Activated CD4-positive, alpha-beta T cell treated with anti-CD3 and anti-CD28 coated beads, Interleukin-2, amount 50 U/mL, for 16 hours (primary cell): Measurements from ENCODE around the gene IGF2.

ENCODE experiments used
- DNase-seq: peaks from one replicate; pipeline ENCODE4 v3.0.0-alpha.2; 2020

The IGF2 gene

DNA sequence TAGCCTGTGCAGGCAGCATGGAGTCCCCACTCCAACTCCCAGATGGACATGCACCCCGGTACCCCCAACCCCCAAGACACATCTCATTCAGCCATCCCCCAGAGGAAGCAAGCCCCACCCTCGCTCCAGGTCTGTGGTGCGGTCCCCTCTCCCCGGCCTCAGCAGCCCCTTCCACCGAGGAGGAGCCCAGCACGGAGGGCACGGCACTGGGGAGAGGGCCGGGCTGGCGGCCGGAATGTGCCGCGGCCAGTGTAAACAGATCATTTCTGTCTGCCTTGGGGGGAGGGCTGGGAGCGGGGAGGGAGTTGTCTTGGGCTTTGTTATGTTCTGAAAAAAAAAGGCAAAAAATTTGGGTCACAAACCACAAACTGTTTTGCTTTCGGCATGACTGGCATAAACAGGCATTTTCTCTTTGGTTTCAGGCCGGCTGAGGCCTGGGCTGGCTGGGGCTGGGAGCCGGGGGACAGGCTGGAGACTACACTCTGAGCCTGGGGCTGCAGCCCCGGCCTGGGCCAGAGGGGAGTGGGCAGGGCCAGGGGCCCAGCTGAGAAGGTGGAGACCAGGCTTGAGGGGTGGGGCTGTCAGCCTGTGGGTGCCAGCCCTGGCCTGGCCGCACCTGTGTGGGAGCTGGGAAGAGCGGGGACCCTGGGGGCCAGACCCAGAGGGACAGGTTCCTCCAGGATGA, 16.8 kb downstream of the IGF2 start:
- no peak for DNase-seq

DNA sequence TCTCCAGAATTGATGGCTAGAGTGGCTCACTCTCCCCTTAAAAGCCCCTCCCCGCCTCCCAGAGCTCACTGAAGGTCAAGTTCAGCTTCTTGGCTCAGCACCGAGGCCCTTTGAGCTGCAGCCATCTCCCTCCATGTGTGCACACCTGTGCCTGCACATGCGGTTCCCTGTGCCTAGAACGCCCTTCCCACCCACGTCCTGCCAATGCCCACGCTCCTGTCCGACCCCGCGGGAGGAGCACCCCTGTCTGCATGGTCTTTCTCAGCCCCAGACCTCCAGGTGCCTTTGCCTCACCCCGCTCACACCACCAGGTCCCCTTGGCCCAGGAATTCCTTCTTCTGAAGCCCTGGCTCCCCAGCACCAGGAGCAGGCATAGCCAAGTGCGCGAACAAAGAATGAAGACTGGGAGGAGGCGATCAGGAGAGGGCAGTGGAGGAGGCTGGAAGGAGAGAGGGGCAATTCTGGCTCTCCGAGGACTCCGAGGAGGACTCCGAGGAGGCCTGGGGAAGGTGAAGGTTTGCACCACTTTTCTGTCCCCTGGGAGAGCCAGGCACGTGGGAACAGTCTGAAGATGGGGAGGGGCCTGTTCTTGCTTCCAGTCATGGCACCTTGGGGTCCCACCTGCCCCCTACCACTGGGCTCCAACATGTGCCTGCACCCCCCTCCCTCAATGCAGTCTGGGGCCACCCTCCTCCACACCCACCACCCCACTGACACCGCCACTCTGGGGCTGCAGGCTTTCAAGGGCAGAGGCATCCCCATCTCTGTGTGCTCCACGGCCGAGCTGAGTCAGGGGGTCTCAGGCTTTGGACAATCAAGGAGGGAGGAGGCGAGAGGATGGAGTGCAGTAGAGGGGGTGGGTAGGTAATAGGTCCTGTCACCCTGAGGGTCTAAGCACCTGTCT, 17.7 kb downstream of the IGF2 start:
- DNase-seq = no peak

DNA sequence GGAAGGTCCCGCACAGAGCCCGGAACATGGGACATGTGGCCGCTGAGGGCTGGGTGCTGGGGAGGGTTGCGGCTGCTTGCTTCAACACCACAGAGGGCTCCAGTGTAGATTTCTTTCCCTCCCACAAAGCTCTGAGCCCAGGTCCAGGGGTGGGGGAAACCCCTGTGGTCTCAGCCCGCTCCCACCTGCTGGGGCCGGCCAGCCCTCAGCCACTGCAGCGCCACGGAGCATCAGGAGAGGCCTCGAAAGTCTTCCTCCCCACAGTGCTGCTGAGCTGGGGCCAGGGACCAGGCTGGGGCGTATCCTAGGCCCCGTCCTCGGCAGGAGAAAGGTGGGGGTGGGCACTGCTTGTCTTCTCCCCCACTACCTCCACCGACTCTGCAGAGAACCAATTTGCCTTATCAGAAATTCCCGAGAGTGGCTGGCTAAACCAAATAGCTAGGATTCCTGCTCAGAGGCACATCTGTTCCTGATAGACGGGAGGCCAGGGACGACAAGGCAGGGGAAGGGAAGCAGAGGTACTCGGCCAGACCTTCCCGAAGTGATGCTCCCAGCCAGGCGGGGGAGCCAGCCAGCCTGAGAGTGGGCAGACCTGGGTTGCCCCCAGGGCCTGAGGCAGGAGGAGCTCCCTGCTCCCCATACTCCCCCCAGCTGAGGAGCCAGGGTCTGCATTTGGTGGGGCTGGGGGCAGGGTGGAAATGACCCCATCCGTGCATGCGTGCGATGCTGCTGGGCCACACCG, 18.7 kb downstream of the IGF2 start:
- DNase-seq = no peak

DNA sequence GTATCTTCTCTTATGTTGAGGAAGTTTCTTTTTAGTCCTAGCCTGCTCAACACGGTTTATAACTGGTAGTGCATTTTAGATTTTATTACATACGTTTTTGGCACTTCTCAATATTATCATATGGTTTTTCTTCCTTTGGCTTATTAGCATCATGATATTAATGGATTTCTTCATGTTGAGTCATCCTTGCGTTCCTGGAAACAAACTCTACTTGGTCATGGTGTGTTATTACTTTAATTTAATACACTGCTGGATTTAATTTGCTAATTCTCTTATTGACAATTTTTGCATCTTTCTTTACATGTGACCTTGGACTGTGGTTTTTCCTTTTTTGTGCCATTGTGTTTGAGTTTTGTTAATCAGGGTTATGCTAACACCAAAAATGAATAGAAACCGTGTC, 20.5 kb downstream of the IGF2 start:
- DNase-seq = no peak

DNA sequence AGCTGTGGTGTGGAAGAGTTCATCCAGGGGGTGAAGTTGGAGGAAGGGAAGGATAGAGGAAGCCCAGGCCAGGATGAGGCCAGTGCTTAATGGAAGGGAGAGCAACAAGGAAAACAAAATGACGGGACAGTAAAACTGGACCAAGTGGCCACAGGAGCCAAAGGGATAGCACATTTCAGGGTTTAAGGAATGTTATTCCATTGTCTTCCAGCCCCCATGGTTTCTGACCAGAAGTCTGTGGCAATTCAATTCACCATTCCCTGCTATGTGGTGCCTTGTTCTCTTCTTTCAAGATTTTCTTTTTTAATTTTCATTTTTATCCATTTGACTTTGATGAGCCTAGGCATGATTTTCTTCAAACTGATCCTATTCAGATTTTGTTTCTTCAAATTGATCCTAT, 22.5 kb downstream of the IGF2 start:
- DNase-seq = no peak

DNA sequence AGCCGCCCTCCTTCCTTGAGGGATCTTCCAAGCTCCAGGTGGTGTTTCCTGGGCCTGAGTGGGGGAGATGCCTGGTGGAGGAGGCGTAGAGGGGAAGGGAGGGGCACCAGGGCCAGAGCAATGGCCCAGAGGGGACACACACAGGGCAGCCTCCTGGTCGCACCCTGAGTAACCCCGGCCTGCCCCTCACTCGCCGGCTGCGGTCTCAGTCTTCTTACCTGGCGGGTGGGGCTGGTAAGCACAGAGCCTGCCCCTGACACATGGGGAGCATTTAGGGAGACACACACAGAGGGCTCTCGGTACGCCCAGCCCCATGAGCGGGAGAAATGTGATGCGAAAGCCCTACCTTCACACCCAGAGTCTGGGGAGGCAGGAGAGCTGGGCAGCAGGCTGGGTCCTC, 23.9 kb downstream of the IGF2 start:
- no peak for DNase-seq

DNA sequence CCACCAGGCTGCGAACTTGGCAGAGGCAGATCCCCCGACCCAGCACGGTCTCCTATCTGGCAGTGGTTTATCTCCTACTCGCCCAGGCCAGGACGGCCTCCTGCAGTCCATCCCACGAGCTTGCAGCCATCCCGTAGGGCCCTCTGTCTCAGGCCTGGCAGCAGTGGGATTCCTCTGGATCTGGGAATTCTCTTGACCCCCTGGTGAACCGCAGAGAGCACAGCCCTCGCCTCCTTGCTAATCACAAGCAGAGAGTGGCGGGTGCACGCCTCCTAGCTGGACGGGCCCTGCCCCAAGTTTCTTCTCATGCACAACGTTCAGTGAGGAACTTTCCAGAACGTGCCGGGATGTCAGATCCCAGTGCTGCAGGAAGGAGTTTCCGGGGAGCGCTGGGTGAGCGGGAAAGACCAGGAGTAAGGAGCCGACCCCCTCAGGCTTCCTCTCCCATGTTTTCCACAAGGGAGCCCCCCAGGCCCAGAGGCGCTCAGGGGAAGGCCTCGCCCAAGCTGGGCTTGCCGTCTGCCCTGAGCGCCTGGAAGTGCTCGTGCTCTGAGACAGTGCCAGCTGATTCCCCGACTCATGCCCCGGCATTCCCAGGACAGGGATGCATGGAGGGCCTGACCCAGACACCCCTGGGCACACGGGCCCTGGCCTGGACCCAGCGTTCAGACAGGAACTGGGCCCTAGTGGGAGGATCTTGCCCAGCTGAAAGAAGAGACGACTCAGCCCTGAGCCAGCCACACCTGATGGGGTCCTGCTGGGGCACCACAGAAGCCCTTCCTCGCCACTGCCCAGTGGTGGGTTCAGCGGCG, 24.6 kb downstream of the IGF2 start:
- DNase-seq = no peak

DNA sequence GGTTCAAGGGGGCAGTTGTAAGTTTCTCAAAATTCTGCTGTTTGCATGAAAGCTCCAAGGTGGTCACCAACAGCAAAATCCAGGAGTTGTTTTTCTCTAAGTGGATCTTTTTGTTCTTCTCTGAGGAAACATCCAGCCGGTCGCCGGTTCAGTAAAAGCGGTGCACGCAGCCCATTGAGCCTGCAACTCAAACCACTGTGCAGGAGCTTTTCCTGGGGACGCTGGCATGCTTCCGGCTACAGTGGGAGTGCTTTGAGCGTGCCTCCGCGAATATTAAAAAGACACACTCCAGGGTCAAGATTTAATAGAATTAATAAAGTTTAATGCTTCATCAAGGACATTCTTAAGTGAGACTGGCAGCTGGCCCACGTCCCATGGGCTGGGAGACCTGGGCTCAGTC, 25.4 kb downstream of the IGF2 start:
- DNase-seq = no peak

DNA sequence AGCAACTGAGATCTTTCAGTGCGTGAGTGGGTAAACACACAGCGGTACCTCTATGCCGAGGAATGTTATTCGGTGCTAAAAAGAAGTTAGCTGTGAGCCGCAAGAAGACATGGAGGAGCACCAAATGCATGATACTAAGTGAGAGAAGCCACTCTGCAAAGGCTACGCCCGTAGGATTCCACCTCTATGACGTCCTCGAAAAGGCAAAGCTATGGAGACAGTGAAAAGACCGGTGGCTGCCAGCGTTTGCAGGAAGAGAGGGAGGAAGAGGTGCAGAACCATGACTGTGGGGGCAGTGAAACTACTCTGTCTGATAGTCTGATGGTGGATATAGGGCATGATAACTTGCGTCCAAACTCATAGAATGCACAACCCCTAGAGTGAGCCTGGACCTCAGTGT, 28.7 kb downstream of the IGF2 start:
- no peak for DNase-seq

DNA sequence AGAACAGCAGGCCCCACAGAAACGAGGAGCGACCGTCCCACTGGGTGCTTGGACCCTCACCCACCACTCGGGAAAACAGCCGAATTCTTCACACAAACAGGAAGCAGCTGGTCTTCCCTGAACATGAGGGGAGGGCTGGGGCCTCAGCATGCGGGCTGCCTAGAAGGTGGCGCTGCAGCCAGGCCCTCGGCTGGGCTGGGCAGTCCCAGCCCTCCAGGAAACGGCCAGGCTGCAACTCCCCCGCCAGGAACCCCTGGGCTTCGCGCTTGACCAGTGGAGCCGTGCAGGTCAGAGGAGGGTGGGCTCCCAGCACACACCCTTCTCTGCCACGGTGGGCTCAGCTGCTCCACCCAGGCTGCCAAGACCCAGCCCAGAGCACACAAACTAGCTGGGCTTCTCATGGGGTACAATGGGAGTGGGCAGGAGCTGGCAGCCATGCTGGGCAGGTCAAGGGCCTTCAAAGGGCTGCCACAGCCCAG, 29.6 kb downstream of the IGF2 start:
- DNase-seq = no peak

DNA sequence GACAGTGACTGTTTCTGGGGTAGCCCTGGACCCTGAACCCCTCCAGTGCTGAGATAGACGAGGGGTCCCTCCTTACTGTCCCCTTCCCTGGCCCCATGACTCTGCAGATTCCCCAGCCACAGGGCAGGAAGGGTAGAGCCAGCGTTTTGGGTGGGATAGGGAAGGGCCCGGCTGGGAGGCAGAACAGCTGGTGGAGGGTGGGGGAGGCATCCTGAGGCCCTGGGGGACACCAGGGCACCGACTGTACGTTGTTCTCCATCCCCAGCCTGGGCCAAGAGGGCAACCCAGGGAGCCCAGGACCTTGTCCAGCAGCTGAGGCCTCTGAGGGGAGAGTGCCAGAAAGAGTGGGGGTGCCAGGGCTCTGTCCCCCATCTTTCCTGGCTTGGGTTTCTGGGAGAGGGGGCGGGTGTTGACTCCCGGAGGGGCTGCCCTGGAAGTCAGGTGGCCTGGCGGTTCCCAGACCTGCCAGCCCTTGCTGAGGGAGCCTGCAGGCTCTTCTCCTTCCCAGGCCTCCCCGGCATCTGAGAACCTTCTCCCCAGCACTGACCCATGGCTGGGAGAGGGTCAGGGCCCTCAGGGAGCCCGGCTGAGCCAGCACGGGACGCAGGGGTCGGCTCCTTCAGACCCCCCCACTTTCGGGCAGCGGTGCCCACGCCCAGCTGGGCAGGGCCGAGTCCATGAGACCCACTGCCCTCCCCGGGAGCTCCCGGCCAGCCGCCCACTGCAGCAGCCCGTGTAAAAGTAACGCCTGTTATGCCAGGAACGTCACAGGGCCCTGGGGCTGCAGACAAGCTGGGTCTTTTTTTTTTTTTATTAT, 30.3 kb downstream of the IGF2 start:
- DNase-seq = no peak

DNA sequence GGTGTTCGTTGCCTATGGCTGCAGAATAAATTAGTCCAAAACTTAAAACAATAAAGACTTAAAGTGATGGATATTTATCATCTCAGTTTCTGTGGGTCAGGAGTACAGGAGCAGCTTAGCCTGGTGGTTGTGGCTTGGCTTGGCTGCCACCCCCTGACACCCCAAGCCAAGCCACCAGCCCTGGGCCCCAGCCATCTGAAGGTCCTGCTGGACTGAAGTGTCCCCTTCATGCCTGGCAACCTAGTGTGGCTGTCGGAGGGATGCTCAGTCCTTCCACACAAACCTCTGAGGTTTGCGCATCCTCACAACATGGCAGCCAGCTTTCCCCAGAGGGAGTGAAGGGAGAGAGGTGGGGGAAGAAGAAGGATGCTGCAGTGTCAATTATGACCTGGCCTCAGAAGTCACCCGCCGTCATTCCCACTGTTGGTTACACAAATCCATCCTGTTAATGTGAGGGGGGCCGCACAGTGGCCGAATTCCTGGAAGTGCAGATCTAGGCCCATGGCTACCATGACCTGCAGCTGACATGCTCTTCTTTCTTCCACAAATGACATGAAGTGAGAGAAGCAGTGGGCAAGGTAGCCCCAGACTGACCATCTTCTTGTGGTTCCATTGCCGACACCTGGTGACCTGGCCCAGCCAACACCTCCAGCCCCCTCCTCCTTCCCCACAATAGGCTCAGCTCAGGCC, 31.1 kb downstream of the IGF2 start:
- no peak for DNase-seq

DNA sequence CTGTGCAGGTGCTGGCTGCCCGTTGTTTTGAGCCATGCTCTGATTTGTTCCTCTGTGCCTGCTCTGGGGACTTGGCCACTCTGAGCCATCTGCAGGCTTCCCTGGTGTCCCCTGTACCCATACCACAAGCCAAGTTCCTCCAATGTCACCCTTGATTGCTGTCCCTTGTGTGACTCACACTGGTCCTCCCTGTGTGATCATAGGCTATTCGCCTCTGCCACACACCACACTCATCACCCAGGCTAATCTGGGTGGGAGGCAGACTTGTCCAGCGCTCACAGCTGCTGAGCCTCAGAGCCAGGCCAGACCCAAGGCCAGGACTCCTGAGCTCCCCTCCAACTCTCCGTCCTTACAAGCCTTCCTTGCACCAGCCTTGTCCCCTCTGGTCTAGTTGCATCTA, 31.7 kb downstream of the IGF2 start:
- no peak for DNase-seq

DNA sequence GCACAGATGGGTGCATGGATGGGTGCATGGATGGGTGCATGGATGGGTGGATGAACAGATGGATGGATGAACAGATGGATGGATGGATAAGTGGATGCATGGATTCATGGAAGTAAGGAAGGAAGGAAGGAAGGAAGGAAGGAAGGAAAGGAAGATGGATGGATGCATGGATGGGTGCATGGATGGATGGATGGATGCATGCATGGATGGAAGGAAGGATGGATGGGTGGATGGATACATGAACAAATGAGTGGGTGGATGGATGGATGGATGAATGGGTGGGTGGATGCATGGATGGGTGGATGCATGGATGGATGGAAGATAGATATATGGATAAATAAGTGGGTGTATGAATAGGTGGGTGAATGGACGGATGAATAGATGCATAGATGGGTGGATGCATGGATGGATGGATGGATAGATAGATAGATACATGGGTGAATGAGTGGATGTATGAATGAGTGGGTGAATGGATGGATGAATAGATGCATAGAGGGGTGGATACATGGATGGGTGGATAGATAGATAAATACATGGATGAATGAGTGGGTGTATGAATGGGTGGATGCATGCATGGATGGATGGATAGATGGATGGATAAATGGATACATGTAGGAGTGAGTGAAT, 32.5 kb downstream of the IGF2 start:
- no peak for DNase-seq

DNA sequence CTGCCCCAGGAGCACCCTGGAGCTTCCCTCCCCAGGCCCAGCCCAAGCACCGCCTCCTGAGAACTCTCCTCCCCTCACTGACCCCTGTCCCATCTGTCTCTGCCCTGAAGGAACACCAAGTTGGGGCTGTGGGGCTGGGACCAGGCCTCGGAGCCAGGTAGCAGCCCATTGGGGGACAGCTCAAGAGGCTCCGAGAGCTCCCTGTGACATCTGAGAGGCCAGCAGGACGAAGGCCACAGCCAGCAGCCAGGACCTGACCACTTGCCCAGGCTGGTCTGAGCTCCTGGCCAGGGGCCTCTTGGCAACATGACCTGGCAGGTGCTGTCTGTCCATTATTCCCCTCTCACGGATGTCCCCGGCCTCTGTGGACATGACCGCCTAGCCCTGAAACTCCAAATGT, 33.7 kb downstream of the IGF2 start:
- no peak for DNase-seq

DNA sequence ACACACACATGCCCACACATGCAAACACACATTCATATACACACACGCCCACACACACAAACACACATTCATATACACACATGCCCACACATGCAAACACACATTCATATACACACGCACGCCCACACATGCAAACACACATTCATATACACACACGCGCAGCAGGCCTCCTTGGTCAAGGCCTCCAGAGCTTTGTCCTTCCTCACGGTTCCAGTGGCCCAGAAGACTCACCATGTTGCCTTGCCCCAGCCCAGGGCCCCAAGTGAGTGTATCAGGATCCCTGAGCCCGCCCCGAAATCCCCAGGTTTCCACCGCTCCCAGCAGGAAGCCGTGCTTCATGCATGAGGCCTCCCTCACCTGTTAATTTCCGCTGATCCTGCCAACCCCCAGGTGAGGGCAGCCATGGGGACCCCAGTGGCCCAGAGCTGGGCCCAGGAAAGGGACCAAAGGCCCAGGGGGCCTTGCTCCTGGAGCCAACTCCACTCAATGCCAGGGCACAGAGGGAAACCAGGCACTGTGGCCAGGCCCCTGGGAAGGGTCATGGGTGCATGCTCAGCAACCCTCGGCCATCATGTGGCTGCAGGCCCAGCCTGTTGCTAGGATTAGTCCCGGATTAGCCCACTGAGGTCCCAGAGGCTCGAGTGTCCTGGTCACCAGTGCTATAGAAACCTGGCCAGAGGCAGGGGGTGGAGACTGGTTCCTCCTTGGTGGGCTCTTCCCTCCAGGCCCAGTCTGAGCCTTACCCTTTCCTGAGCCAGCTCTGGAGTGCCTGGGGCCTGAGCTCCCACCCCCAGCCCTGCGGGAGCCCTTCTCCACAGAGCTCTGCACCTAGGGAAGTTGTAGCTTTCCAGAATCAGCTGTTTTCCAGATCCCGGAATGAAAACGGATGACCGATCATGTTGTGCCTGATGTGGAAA, 34.4 kb downstream of the IGF2 start:
- no peak for DNase-seq

DNA sequence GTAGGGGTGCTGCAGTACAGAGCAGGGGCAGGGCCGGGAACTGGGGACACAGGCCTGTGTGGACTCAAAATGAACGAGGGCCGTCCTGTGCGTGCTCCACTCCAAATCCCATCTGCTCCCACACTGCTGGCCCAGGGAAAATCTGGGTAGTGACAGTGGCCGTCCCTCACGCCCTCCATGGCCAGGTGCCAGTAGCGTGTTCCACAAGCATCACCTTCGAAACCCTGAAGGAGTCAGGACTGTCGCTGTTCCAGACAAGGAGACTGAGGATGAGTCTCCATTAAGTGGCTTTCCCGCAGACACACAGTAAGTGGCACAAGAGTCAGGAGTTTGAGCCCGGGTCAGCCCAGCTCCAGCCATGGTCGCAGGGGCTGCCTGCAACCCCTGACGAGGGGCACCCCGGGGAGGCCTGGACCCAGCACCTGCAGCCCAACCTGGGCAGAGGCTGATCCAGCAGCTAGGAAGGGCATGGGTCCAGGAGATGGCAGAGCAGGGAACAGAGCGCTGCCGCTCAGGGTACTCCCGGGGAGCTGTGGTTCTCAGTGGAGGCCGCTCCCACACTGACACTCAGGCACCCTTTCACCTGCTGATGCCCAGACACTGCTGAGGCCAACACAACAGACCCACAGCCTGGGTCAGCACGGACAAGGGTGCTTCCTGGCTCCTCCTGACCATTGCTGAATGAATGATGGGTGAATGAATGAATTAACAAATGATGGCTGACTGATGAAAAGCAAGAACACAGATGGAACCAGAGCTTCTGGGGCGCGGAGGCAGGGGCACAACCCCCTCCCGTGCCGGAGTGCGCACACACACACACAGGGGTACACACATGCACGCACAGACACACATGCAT, 35.3 kb downstream of the IGF2 start:
- no peak for DNase-seq

DNA sequence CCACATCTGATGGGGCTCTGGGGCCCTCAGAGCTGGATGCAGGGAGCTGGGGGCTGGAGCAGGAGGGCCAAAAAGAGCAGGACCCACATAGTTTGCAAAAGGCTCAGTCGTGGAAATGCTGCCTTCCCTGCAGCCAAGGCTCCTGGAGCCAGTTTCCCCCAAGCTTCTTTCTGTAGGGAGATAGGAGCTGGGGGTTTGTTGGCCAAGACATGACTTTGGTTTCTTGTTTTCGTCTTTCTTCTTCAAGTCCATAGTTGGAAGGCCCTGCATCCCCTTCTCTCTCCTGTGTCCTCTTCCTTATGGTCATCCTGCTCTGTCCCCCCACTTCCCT, 36.3 kb downstream of the IGF2 start:
- no peak for DNase-seq
